HG03196 (cell line): ENCODE measurements around the gene B4GAT1.
"Not testable (repeated sequence)": the region's sequence is repeated elsewhere in the genome, so short reads cannot be mapped to it uniquely, and the experiment has no call there.

ENCODE experiments used
- ATAC-seq: cut with Tn5 transposase; IDR thresholded peaks from one replicate; pipeline ENCODE4 v1.9.1; 2021; ENCODE audit not compliant: unreplicated experiment

Gene B4GAT1

GRCh38 chr11:66363805-66364535, 16.5 kb upstream of the B4GAT1 start:
- ATAC-seq: no peak

GRCh38 chr11:66363187-66363601, 15.8 kb upstream of the B4GAT1 start:
- no peak for ATAC-seq

GRCh38 chr11:66362481-66363147, 15.2 kb upstream of the B4GAT1 start:
- ATAC-seq: no peak

- ATAC-seq: no peak
Observed at GRCh38 chr11:66361502-66361941, 14.1 kb upstream of the B4GAT1 start.

- ATAC-seq: no peak
Observed at GRCh38 chr11:66360406-66361073, 13.1 kb upstream of the B4GAT1 start.

- ATAC-seq: no peak
Observed at GRCh38 chr11:66359662-66360087, 12.2 kb upstream of the B4GAT1 start.

GRCh38 chr11:66350560-66351235, 3.3 kb upstream of the B4GAT1 start:
- not testable (repeated sequence) for ATAC-seq

- no peak for ATAC-seq
Observed at GRCh38 chr11:66349084-66349386, 1.6 kb upstream of the B4GAT1 start.

- ATAC-seq: no peak
Observed at GRCh38 chr11:66346476-66347424, 679 bp downstream of the B4GAT1 start.

GRCh38 chr11:66345316-66345649, 2.1 kb downstream of the B4GAT1 start:
- ATAC-seq: peak; percentile 5

- peak; percentile 68 for ATAC-seq
Observed at GRCh38 chr11:66344550-66345315, 2.7 kb downstream of the B4GAT1 start, which contains the start of gene BRMS1. Gene BRMS1, minus strand, starts transcription at chr11:66345104. Its CDS starts 2,870 bp downstream, at chr11:66342234.

- no peak for ATAC-seq
Observed at GRCh38 chr11:66343176-66343575, 4.3 kb downstream of the B4GAT1 start.

- ATAC-seq: no peak
Observed at GRCh38 chr11:66341502-66342126, 5.8 kb downstream of the B4GAT1 start.

GRCh38 chr11:66340596-66341501, 6.6 kb downstream of the B4GAT1 start:
- ATAC-seq: no peak

- ATAC-seq: no peak
Observed at GRCh38 chr11:66339686-66340483, 7.5 kb downstream of the B4GAT1 start.

- no peak for ATAC-seq
Observed at GRCh38 chr11:66339162-66339675, 8.2 kb downstream of the B4GAT1 start.
